NCI-H69 (cell line): ENCODE measurements around the gene USO1.
"Not testable (repeated sequence)": the region's sequence is repeated elsewhere in the genome, so short reads cannot be mapped to it uniquely, and the experiment has no call there.

Experiments used
- DNase-seq: peaks from one replicate; lab custom pipeline; 2025; lab: John Stamatoyannopoulos, UW

The USO1 gene, protein sequence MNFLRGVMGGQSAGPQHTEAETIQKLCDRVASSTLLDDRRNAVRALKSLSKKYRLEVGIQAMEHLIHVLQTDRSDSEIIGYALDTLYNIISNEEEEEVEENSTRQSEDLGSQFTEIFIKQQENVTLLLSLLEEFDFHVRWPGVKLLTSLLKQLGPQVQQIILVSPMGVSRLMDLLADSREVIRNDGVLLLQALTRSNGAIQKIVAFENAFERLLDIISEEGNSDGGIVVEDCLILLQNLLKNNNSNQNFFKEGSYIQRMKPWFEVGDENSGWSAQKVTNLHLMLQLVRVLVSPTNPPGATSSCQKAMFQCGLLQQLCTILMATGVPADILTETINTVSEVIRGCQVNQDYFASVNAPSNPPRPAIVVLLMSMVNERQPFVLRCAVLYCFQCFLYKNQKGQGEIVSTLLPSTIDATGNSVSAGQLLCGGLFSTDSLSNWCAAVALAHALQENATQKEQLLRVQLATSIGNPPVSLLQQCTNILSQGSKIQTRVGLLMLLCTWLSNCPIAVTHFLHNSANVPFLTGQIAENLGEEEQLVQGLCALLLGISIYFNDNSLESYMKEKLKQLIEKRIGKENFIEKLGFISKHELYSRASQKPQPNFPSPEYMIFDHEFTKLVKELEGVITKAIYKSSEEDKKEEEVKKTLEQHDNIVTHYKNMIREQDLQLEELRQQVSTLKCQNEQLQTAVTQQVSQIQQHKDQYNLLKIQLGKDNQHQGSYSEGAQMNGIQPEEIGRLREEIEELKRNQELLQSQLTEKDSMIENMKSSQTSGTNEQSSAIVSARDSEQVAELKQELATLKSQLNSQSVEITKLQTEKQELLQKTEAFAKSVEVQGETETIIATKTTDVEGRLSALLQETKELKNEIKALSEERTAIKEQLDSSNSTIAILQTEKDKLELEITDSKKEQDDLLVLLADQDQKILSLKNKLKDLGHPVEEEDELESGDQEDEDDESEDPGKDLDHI

GRCh38 chr4:75724066-75724866 is at the start of gene USO1:
Gene USO1, plus strand, starts transcription at chr4:75724577. Its CDS starts 243 bp downstream, at chr4:75724820.
- DNase-seq, result peak; percentile 97

- peak; percentile 1 for DNase-seq
Measured at GRCh38 chr4:75675004-75675531, 49.3 kb upstream of the USO1 start.

GRCh38 chr4:75678473-75678872 is 45.9 kb upstream of the USO1 start:
- DNase-seq, result no peak

DNA sequence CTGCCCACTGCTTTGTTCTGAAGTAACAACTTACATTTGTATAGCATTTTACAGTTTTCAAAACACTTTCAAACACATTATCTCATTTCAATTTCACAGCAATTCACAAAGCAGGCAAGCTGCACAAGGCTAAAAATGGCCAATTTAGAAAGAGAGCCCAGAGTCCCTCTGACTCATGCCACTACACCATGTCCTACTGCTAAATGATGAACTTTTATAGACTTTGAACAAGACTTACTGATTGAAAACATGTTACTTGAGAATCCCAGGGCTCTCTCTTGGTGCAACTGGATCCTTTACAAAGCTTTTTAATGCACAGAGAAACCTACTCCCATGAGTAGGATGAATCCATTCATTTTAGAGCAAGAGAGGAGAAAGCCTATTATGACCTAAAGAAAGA is 45.4 kb upstream of the USO1 start:
- no peak for DNase-seq

- DNase-seq, result no peak
Measured at GRCh38 chr4:75679876-75680575, 44.4 kb upstream of the USO1 start.

DNA sequence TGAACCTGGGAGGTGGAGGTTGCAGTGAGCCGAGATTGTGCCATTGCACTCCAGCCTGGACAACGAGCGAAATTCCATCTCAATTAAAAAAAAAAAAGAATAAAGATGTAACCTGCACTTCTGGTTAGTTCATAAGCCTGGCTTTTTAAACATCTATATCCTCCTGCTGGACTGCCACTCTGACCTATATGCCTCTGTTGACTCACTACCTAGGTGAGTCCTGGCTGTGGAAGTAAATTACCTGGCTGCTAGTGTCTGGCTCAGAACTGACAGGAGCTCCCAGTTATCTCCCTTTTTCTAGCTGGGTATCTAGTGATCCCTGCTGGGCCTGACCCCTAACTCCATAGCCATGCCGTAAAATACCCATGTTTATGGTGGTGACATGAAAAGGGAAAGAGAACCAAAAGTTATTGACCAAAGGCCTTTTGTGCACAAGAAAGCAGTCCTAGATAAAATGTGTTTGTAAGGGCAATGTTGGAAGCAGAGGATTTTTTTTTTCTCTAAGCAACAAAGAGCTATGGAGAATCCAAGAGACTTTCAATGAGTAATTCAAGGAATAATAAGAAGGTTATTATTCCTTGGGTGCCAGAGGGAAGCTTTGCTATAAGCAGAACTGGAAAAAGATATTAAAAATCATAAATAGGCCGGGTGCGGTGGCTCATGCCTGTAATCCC is 40.8 kb upstream of the USO1 start:
- no peak for DNase-seq

DNA sequence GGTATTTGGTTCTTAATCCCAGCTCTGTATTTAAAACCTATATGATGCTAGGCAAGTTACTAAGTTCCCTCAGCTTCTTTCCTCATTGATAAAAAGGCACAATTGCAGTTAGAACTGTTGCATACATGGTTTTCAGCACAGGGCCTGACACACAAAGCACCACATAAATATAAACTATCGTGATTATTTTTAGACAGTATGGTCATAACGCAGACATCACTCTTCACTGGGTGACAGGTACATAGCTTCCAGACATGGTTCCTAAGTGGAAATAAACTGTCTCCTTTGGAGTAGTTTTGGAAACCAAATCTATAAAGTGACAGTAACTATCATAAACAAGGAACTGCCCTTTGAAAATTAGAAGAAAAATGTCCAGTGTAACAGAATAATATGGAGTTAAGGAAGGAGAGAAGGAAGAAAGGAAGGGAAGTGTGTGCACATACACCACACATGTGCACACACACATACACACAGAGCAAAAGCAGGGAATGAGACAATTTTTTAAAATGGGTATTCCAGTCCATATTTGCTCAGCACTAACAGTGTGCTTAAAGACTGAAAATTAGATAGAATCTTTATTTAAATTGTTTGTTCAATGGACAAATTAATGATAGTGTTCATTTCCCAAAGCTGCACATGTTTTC is 38.7 kb upstream of the USO1 start:
- DNase-seq, result no peak

DNA sequence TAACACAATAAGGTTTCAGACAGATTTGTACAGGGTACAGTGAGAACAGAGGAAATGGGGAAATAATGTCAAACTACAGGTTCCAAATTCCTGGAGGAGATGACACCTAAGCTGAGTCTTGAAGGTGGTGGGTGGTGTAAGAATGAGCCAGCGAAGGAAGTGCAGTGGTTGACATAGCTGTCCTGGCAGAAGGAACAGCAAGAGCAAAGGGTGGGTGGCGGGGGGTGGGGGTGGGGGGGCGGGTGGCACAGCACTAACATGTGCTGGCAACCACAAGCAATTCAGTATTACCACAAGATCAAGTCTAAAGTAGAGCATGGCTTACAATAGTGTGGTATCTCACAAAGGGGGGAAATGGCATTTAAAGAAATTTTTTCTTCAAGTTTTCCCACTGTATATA is 38.0 kb upstream of the USO1 start:
- DNase-seq, result no peak

- not testable (repeated sequence) for DNase-seq
Measured at GRCh38 chr4:75687125-75687524, 37.3 kb upstream of the USO1 start.

DNA sequence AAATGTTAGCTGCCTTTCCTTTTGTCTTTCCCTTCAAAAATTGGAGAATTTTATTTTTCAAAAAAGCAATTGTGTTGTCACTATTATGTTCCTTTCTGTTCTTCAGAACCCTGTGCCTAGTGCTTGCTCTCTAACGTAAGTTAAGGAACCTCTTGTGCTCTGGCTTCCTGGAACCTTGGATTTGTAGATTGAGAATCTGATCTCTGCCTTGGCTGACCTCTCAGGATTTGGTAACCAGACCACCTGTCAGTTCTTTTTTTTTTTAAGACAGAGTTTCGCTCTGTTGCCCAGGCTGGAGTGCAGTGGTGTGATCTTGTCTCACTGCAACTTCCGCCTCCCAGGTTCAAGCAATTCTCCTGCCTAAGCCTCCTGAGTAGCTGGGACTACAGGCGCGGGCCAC is 32.3 kb upstream of the USO1 start:
- DNase-seq, result not testable (repeated sequence)

- DNase-seq, result no peak
Measured at GRCh38 chr4:75696071-75696470, 28.3 kb upstream of the USO1 start.

DNA sequence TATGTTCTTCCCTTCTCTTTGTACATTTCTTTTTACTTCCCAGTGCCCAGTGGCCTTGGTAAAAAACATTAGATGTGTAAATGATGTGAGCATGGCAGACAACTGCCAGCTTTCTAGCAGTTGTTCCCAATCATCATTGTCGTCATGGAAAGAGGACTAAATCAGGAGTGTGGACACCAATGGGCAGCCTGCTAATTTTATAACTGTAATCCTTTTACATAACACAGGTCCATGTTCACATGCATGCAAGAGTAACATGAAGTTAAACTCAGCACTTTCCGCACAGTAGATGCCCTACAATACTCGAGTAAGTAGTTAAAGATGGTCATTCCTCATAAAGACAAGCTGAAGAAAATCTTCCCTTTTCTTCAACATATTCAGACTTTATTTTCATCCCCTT is 27.8 kb upstream of the USO1 start:
- no peak for DNase-seq

DNA sequence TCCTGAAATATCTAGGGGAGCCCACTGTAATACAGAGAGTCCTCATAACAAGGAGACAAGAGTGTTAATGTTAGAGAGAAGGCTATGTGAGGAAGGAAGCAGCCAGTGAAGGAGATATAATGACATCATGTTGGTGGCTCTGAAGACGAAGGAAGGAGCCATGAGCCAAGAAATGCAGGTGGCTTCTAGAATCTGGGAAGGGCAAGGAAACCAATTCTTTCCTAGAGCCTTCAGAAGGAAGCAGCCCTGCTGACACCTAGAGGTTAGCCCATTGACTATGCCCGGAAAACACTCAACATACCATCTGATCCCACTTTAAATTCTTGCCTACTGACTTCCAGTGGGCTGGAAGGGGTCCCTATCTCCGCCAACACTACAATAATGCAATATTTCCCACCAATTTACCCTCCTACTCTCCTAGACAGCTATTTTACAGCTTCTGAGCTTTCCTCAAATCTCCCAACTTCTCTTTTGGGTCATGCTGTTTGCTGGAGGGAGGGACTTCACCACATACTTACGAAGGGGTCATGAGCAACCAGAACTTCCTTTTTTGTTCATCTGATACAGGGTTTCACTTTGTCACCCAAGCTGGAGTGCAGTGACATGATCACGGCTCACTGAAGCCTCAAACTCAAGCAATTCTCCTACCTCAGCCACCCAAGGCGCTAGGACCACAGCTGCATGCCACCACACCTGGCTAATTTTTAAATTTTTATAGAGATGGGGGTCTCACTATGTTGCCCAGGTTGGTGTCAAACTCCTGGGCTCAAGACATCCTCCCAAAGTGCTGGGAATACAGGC is 26.0 kb upstream of the USO1 start:
- no peak for DNase-seq

- DNase-seq, result no peak
Measured at GRCh38 chr4:75698963-75699228, 25.5 kb upstream of the USO1 start.

DNA sequence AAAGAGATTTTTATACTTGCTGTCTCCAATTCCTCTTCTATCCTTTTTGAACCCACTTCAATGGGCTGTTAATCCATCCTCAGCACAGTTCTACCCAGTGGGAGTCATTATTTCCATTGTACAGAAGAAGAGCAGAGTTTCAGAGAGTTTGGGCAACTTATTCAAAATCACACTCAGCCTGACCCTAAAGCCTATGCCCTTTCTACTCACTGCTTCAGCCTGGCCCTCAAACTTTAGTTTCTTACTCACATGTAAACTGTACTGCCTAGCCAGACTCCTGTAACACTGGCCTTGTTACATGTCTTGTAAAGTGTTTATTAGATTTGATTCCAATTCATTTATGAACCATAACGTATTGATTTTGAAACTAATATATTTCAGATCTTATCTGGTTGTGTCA is 25.1 kb upstream of the USO1 start:
- DNase-seq, result no peak

DNA sequence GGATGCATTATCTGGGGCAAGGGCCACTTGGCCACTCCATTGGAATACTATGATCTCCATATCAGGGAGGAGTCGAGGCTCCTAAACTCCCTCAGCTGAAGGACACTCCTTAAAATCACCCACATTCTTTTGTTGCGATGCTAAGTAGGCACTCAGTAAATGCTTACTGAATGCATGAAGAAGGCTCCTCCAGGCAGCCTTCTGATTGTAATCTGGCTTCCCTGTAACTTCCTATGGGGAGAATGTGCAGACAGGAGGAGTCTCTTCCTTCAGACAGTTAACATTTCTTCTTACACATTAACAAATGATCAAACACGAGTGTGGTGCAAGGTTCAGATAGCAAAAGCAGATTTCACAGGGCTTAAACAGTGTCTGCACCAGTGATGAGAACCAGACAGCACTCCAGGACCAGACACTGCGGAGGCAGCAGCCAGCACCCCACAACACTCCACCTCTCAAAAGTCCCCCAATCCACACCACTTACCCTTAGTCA is 21.4 kb upstream of the USO1 start:
- DNase-seq, result no peak

- no peak for DNase-seq
Measured at GRCh38 chr4:75705198-75705977, 19.0 kb upstream of the USO1 start.

DNA sequence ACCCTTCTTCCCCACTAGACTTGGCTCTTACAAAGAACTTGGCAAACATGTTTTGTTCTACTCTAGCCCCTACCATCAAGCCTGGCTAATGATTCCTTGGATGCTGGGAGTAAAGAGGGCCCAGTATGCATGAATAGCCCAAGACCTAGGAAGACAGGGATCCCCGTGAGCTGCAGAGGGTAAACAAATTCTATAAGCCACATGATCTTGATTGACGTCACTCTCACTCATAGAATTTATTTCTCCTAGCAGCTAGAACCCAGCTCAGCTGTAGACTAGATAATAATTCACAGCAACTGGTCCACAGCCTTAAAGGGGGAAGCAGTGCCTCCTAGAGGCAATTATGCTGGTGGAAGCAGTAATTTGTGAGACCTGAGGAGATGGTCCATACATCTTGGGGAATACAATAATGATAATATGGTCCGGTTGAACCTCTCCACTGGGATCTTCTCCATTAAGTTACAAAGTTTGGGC is 16.1 kb upstream of the USO1 start:
- no peak for DNase-seq
